Activated CD8-positive, alpha-beta memory T cell treated with anti-CD3 and anti-CD28 coated beads, Interleukin-2, amount 50 U/mL, for 4 hours (primary cell): Measurements from ENCODE around the gene IRGC.
A peak's percentile ranks its signal among the peaks of the same experiment; 100 is the strongest.

Source experiments
- DNase-seq: peaks from one replicate; pipeline ENCODE4 v3.0.0-alpha.2; 2020

The IRGC gene

DNA sequence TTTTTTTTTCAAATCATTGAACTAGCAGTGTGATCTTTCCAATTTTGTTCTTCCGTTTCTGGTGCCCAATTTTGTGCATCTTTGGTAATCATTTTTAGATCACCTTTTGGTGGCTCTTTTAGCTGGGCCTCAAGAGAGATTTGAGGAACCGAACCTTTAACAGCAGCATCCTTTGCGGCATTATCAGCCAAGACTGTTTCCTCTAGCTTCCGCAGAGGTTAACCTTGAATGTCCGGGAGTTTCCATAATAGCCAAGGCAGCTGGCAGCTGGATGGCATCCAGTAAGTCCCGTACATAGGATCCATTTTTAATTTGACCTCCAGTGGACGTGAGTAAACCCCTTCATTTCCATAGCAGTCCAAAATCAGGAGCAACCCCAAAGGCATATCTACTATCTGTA is 9.6 kb downstream of the IRGC start:
- no peak for DNase-seq

DNA sequence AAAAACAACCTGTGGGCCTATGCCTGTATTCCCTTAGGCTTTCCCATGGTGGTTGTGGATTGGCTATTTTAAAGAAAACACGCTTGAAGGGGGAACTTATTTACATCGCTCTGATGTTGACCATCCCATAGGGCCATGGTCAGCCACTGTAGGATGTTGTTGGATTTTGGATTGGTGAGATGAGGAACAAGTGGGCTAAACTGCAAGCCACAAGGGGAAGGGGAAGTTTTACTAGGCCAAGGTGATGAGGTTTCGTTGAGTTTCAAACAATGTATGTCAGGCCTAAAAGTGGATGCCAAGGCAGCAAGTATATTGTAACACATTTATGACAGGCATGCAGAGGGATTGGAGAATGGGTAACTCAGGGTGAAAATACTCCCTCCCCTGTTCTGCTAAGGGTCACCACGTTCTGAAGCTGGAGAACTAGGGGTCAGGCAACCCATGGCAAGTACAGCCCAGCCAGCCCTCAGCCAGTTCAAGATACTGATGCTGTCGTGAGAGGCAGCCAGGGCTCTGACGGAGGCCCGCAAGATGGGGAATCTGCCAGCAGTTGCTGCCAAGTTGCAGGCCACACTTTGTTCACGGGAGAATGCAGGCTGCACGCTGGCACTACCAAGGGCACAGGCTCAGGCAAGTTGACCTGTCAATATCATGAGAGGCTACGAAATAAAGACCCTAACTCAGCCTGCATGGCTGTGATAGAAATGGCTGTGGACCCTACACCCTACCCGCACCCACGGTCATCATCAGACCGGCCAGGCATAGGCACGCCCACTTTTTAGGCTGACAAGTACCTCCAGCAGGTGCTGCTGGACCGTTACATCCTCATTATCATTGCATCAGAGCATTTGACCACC is 11.1 kb downstream of the IRGC start:
- no peak for DNase-seq

DNA sequence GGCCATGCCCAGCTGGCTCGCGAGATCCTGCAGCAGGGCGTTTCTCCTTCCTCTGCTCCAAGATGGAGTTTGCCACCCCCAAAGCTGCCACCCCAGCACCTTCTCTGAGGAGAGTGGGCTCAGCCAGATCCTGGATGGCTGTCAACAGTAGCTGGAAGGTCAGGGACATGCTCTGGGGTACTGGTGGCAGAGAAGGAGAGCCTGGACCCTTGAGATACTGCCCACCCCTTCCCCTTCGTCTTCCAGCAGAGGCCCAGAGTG is 11.6 kb downstream of the IRGC start:
- no peak for DNase-seq

DNA sequence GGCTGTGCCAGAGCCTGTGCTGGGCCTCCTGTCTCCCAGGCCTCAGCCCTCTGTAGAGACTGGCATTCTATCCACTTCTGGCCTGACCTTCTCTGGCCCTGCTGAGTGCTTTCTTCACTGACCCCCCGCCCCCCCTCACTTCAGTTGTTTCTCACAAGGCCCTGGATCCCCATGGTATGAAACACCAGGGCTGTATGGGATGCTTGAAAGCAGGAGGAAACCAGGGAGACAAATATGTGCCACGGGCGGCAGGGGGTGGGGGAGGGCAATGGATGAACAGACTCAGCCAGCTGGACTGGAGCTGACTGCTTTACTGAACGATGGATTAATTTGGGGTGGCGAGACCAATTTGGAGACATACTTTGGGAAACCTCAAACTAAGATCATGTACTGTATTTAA is 14.0 kb downstream of the IRGC start:
- no peak for DNase-seq

DNA sequence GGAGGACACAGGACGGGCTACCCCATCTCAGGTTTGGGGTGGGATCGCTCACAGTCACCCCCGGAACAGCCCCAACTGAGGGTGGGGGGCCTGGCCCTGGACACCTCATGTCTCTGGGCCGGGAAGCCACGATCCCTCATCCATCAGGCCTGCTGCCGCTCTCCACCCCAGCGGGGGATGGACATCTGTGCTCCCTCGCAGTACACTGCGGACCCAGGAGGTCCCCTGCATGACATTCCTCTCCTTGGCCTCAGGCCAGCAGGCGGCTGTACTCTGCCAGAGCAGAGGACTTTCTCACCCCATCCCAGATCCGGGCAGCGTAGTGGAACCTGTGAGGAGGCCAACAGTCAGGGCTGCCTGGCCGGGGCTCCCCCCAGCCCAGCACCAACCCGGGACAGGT is 15.5 kb downstream of the IRGC start:
- no peak for DNase-seq

DNA sequence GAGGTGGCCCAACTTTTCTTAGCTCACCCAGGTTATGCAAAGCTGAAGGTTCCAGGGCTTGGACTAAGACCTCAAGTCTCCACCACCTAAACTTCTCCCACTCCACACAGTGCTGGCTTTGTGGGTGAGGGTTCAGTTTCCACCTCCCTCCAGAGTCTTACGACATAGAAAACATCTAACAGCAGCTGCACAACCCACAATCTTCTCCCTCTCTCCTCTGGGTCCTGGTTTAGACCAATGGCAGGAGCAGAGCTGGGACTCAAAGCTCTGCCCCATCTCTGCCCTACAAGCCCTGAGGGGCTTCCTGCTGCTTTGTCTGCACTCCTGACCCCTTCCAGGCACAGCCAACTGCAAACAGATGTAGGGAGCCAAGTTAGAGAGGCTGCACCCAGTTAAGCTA is 16.0 kb downstream of the IRGC start:
- no peak for DNase-seq

DNA sequence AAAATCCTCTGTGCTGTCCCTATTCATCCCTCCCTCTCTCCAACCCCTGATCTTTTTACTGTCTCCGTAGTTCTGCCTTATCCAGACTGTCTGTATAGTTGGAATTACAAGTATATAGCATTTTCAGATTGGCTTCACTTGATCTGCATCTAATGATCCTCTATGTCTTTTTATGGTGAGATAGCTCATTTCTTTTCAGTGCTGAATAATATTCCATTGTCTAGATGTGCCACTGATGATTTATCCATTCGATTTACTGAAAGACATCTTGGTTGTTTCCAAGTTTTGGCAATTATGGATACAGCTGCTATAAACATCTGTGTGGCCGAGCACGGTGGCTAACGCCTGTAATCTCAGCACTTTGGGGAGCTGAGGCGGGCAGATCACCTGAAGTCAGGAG is 19.1 kb downstream of the IRGC start:
- no peak for DNase-seq

DNA sequence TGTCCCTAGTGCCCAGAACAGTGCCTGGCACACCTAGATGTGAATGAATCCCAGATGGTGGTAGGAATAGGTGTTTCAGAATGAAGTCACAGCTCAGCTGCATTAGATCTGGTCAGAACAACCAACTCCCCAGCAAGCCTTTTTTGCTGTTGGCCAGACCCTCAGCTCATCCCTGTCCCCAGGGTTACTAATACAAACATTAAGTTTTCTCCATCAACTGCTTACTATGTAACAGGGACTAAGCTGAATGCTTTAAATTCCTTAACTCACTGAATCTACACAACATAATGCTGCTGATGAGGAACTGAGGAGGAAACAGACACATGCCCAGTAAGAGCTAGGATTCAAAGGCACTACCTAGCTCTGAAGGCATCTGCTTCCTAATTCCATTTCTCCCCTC is 20.1 kb downstream of the IRGC start:
- DNase-seq = no peak

DNA sequence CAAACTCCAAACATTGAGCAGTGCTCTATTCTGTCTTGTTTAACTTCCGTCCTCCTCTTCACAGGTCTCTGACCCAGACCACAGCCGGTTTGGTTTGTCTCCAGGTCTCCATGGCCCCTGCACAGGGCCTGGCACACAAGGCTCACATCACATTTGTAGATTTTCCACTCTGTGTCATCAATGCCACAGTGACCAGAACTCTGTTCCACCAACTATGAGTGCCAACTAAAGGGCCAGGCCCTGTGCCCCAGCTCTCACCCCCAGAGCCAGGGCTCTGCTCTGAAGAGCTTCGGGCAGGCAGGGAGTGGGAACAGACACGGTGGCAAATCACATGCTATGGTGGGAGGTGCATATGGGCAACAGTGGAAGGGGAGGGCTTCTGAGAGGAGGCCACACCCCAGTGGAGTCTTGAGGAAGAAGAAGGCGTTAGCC is 22.9 kb downstream of the IRGC start:
- no peak for DNase-seq

DNA sequence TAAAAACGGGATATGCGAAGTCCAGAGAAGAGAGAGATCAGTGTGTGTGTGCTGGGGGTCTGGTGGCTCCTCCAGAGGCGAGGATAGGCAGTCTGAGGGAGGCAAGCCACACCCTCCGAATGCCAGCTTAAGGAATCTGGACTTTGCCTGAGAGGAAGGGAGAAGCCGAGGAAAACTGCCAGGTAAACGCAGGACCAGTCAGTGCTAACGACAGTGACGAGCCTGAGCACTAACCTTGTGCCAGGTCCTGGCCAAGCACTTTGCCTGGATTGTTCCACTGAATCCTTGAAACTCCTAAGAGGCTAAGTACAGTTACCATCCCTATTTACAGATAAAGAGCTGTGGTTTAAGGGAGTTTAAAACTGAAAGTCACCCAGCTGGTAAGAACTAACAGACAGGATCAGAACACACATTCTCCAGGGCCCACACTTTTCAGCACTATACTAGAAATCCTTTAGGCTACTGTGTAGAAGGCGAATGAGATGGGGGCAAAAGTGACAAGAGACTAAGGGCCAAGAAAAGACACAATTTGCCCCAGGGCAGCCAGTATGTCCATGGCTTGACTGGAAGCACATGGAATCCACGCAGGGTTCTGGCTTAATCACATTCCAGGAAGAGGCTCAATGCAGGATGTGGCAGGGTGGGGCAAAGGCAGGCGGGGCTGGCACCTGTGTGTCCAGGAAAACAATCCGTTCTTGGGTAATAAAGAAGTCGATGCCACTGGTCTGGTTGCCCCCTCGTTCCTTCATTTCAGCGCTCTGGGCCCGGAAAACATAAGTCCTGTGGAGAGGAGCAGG is 23.8 kb downstream of the IRGC start:
- no peak for DNase-seq

DNA sequence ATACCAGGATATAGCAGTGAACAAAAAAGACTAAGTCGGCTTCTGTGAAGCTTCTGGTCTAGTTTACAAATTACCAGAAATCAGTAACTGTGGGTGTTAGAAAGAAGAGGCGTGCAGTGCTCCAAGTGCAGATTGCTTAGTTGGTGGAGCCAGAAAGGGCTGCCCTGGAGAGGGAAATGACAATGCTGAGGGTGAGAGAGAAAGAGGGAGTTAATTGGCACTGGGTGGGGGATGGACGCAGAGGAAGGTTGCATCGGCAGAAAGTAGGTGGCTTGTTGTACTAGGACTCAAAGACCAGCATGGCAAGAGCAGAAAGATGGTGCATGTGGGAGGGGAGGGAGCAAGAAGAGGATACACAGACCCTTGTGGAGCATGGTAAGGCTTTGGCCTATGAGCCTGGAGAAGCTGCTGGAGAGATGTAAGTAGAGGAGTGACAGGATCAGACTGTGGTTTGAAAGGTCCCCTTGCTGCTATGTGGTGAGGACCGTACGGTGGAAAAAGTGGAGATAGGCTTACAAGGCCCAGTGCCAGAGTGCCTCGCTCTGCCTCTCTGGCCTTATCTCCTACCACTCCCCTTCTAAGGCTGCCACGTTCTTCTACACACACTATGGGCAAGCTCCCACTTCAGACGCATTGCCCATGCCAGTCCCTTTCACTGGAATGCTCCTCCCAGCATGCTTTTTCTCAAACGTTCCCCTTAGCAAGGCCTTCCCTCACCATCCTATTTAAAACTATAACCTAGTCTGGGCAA is 25.4 kb downstream of the IRGC start:
- no peak for DNase-seq

DNA sequence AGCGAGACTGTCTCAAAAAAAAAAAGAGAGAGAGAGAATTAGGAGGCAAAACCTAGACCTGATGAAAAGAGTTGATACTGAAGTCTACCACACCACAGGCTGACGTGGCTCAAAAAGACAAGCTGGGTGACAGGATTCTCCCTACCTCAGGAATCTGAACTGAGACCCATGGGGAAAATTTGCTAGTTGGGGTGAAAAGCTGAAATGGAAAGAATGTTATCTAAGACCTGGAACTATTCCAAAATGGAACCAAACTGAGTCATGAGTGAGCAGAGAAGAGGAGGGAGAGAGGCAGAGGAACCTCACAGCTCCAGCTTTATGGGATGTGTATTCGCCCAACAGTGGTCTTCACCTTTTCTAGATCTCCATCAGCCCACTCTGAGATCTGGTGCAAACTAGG is 27.2 kb downstream of the IRGC start:
- DNase-seq = no peak

DNA sequence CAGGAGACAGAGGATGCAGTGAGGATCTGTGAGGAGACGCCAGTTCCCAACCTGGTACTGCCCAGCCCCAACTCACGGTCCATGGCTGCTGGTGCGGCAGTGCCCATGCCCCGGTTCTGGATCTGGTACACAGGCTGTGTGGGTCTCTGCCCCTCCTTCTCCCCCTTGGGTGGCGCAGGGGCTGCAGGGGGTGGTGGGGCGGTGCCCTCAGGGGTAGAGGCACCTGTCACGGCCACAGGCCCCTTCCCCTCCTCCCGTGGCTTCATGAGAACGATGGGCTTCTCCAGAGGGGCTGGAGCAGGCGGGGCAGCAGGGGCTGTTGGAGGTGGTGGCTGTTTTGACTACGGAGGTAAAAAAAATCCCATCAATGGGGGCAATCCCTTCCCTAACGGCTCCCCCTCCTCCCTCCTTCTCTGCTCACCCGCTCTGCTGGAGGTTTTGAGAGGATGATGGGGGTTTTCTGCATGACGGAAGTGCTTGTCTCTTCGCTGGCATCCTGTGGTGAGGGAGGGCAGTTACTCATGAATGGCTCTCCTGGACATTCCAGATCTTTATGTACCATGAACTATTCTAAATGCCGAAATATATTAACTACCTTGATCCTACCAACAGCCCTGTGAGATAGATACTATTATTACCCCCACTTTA is 31.8 kb downstream of the IRGC start:
- no peak for DNase-seq

DNA sequence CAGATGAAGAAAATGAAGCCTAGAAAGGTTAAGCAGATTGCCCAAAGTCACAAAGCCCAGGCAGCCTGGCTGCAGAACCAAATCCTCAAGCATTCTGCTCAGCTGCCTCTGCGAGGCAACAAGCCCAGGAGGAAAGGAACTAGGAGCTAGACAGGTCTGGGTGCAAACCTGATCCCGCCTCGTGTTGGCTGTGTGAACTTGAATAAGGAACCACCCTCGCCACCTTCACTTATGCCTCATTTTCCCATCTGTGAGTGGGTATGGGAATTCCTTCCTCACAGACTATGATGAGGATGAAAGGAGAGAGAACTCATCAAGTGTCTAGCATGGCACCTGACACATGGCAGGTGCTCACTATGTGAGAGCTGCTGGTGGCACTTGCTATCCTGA is 32.3 kb downstream of the IRGC start:
- no peak for DNase-seq

DNA sequence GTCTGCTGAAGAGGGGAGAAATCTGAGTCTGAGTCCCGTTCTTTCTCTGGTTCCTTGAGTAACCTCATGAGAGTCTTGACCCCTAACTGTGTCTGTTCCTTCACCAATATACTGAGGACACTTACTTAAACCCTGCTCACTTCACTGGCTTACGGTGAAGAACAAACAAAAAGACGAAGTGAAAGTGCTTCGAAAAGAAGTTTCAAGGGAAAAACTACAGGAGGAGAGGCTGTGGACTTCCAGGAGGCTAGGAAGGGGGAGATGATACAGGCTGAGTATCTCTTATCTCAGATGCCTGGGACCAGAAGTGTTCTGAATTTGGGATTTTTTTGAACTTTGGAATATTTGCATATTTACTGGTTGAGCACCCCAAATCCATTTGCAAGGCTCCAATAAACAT is 32.8 kb downstream of the IRGC start:
- DNase-seq = no peak

DNA sequence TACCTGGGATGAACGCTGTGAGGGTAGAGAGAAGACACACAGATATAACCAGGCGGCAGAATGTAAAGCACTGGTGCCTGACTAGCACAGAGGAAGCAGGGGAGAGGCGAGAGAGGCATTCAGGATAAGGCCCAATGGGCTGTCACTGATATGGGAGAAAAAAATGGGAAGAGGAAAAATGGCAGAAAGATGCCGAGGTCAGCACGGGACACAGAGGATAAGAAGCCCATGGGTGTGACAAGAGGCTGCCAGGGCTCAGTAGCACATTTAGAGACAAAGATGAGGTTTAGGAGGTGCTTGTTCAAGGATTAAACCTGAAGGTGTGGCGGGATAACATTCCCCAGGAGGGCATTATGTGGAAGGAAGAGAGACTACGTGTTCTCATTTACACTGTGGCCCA is 33.3 kb downstream of the IRGC start:
- DNase-seq = no peak

DNA sequence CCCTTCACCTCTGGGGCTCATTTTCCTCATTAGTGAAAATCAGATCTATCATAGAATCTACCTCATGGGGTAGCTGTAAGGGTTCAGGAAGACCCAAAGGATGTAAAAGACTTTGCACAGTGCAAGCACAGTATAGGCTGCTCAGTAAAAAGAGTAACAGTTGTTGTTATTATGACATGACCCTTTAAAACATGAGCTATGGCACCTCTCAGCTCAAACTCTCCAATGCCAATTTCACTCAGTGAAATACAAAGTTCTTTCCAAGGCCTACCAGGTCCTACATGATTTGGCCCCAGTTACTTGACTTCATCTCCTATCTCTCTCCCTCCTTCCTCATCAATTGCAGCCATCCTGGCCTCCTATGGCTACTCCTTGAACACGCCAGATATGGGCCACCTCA is 34.0 kb downstream of the IRGC start:
- no peak for DNase-seq

DNA sequence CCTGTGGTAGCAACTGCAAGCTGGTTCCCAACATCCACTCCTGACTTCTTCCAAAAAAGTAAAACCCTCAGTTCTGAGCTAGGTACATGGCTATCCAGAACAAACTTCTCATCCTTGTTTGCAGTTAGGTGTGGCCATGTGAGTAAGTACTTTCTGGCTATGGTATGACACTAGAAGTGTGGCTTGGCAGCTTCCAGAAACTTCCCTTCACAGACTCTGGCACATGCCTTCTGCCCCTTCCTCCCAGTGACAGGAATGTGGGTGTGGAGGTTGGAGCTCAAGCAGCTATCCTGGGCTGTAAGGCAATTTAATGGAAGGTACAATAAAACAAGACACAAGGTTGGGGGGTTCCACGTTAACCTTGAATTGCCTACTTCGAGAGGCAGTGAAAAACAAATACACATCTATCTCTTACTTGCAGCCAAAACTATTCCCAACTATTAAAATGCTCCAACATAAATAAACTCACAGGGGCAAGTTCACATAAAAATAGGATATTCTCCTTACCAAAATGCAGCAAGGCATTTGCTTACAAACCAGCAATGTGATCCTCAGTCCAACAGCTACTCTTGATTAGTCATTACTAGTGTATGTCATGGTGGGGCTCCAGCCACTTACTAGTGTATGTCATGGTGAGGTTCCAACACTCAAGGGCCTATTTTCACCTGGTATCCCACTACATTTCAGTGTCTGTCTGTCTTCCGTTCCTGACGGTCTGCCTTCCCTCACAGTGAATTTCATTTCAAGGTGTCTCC is 35.8 kb downstream of the IRGC start:
- no peak for DNase-seq

DNA sequence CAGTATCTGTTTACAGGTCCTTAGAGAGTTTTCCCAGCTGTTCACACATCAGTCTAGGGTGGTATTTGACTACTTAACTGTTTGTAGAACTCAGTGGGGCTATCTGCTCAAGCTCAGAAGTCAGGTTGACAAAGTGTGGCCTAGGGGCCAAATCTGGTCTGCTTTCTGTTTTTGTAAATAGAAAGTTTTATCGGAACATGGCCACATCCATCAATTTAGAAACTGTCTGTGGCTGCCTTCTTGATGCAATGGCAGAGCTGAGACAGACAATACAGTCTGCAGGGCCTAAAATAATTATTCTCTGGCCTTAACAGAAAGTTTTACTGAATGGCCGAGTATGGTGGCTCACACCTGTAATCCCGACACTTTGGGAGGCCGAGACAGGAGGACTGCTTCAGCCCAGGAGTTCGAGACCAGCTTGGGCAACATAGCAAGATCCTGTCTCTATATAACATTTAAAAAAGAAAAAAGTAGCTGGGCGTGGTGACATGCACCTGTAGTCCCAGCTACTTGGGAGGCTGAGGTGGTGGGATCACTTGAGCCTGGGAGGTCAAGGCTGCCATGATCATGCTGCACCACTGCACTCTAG is 36.5 kb downstream of the IRGC start:
- DNase-seq = no peak

DNA sequence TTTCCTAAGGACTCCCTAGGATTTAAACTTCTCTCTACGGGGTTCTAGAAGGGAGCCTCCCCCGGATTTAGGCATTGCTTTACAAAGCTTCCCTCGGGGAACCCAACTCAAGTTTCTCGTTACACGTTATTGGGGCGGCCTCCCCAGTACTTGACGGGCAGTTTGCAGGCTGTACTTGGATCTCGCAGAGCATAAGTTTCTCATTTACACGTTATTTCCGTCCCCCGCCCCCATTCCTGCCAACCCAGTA is 38.3 kb downstream of the IRGC start:
- no peak for DNase-seq

DNA sequence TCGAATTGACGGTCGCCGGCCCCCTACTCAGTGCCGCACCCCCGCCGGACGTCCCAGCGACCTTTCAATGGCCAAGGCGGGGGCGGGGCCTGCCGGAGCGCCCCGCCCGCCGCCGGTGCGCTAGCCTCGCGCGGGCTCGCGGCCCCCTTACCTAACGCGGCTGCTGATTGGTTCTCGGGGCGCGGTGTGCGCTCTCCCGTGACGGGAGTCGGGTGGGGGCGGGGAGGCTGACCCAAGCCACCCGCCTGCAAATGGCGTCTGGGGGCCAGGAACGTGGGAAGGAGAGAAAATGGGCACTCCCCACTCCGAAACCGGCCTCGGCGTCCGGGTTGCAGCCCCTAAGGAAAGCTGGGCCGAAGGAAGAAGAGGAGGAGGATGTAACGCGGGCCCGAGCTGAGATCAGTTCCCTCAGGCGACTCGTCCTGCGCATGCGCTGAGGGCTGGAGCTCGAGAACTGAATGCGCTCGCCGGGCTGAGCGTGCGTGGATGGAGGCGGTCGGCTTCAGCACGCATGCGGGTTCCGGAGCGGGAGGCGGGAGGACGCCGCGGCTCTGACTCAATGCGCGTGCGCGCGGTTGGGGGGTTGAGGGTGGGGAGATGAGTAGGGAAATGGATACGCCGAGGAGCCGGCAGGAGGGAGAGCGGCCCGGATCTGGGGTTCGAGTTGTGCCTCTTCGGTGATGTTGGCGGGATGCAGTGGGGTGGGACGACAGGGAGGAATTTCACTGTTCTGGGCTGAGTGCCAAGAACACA is 38.8 kb downstream of the IRGC start, which contains the start of gene SMG9:
SMG9 (minus strand) TSS at position 460 of the 753 bp plus-strand sequence. CDS start 4,221 bp downstream, outside the sequence.
- peak; percentile 98 for DNase-seq
